DOHH2 (cell line): ENCODE data around the gene SMC1B.

ENCODE experiments used
- H3F3A ChIP-seq: fragments of 200-600 bp; sonication (generic), shearing (Covaris generic); 2 replicates; pipeline ENCODE4 v1.6.0; 2016; ENCODE audit warnings: antibody characterized with exemption, mild to moderate bottlenecking; ENCODE audit not compliant: control insufficient read depth, insufficient read depth
- H3K27ac ChIP-seq: fragments of 200-600 bp; sonication (generic); 2 replicates; pipeline ENCODE4 v1.5.1; 2014; ENCODE audit warnings: low read depth, mild to moderate bottlenecking, low read length, moderate library complexity
- H3K27me3 ChIP-seq: fragments of 200-600 bp; sonication (generic); 2 replicates; pipeline ENCODE4 v1.6.1; 2014; ENCODE audit warnings: mild to moderate bottlenecking, low read length, mixed read lengths; ENCODE audit not compliant: control insufficient read depth
- H3K36me3 ChIP-seq: fragments of 200-600 bp; sonication (generic); 2 replicates; pipeline ENCODE4 v1.6.1; 2014; ENCODE audit warnings: mild to moderate bottlenecking, low read length, moderate library complexity, mixed read lengths; ENCODE audit not compliant: control insufficient read depth
- H3K4me1 ChIP-seq: fragments of 200-600 bp; sonication (generic); 2 replicates; pipeline ENCODE4 v1.6.1; 2014; ENCODE audit warnings: mild to moderate bottlenecking, low read length, mixed read lengths; ENCODE audit not compliant: control insufficient read depth
- H3K4me2 ChIP-seq: fragments of 200-600 bp; sonication (generic); 2 replicates; pipeline ENCODE4 v1.6.0; 2014; ENCODE audit warnings: mild to moderate bottlenecking, low read length, moderate library complexity
- H3K4me3 ChIP-seq: fragments of 200-600 bp; sonication (generic); 2 replicates; pipeline ENCODE4 v1.5.1; 2014; ENCODE audit warnings: mild to moderate bottlenecking, low read length, mixed read lengths
- H3K79me2 ChIP-seq: fragments of 200-600 bp; sonication (generic); 2 replicates; pipeline ENCODE4 v1.6.1; 2014; ENCODE audit warnings: mild to moderate bottlenecking, low read length, mixed read lengths; ENCODE audit not compliant: control insufficient read depth
- H3K9me2 ChIP-seq: fragments of 200-600 bp; sonication (generic); replicated peaks from 2 replicates; pipeline ENCODE4 v1.6.1; 2014; ENCODE audit warnings: mild to moderate bottlenecking, low read length, mixed read lengths; ENCODE audit not compliant: control insufficient read depth
- H3K9me3 ChIP-seq: fragments of 200-600 bp; sonication (generic); 2 replicates; pipeline ENCODE4 v1.6.1; 2014; ENCODE audit warnings: antibody characterized with exemption, low read length, mixed read lengths; ENCODE audit not compliant: control insufficient read depth, insufficient read depth
- H4K20me1 ChIP-seq: fragments of 200-600 bp; sonication (generic); 2 replicates; pipeline ENCODE4 v1.6.0; 2014; ENCODE audit warnings: low read depth, mild to moderate bottlenecking, antibody characterized with exemption, low read length, moderate library complexity; ENCODE audit not compliant: control insufficient read depth, insufficient read depth
- EZH2phosphoT487 ChIP-seq: fragments of 200-600 bp; sonication (generic); IDR thresholded peaks from 2 replicates; pipeline ENCODE4 v1.6.1; 2017; ENCODE audit warnings: borderline replicate concordance, mild to moderate bottlenecking, antibody characterized with exemption, low read length, moderate library complexity, mixed read lengths
- TF ChIP-seq, protein P1 (sequence below): fragments of 200-600 bp; sonication (generic); IDR thresholded peaks from one replicate; pipeline ENCODE4 v1.5.1; 2014; ENCODE audit warnings: antibody characterized with exemption, mild to moderate bottlenecking, low read depth, low read length; ENCODE audit not compliant: poor library complexity, severe bottlenecking

Gene SMC1B

DNA sequence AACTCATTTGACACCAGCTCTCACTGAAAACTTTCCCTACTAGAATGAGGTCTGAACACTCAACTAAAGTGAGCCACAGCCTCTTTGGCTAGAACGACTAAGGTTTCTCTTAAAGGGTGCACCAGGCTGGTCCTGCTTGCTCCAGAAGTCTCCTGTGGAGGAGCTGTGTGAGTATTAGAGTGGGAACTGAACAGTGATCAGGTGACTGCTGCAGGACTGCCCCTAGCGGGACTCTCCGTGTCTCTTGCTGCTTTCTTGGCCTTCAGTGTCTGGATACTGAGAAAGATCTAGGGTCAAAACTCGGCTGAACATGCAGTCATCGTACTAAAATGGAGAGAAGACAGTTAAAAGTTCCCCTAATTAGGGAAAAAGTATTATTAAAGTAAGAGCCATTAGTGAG, 69.1 kb downstream of the SMC1B start:
- Histone ChIP-seq H3F3A (no peaks in the 10 kb centered on the region), H3K79me2 (no peaks in the 10 kb centered on the region), H3K4me2 (no peak overlapping the region), H3K36me3 (peaks cover 9% of the 10 kb centered on the region; the same call in 1 of the 2 replicates), H4K20me1 (no peaks in the 10 kb centered on the region), H3K9me2 (no peaks in the 10 kb centered on the region), H3K9me3 (no peaks in the 10 kb centered on the region), H3K4me1 (no peaks in the 10 kb centered on the region), H3K4me3 (no peak overlapping the region), H3K27me3 (no peaks in the 10 kb centered on the region), H3K27ac (no peak overlapping the region)
- TF ChIP-seq EZH2phosphoT487 = no peak
- TF ChIP-seq, protein P1, sequence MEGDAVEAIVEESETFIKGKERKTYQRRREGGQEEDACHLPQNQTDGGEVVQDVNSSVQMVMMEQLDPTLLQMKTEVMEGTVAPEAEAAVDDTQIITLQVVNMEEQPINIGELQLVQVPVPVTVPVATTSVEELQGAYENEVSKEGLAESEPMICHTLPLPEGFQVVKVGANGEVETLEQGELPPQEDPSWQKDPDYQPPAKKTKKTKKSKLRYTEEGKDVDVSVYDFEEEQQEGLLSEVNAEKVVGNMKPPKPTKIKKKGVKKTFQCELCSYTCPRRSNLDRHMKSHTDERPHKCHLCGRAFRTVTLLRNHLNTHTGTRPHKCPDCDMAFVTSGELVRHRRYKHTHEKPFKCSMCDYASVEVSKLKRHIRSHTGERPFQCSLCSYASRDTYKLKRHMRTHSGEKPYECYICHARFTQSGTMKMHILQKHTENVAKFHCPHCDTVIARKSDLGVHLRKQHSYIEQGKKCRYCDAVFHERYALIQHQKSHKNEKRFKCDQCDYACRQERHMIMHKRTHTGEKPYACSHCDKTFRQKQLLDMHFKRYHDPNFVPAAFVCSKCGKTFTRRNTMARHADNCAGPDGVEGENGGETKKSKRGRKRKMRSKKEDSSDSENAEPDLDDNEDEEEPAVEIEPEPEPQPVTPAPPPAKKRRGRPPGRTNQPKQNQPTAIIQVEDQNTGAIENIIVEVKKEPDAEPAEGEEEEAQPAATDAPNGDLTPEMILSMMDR = no peak

DNA sequence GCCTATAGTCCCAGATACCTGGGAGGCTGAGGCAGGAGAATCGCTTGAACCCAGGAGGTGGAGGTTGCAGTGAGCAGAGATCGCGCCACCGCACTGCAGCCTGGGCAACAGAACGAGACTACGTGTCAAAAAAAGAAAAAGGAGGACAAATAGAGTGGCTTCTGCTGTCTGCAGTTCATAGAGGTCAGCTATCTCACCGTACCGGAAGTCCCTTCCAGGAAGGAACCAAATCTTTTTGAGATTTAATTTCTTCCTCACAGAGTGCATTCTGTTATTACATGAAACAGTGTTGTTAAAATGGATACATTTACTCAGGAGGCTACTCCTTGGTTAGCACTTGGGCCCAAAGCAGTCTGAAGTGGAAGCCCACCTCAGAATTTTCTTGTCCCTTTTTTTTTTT, 70.3 kb downstream of the SMC1B start:
- Histone ChIP-seq H3K4me2 (no peak overlapping the region), H4K20me1 (no peaks in the 10 kb centered on the region), H3K4me3 (no peak overlapping the region), H3F3A (no peaks in the 10 kb centered on the region), H3K27me3 (no peaks in the 10 kb centered on the region), H3K9me3 (no peaks in the 10 kb centered on the region), H3K9me2 (no peaks in the 10 kb centered on the region), H3K36me3 (peaks cover 9% of the 10 kb centered on the region; the same call in 1 of the 2 replicates), H3K79me2 (no peaks in the 10 kb centered on the region), H3K4me1 (no peaks in the 10 kb centered on the region), H3K27ac (no peak overlapping the region)
- TF ChIP-seq, protein P1 = no peak
- no peak for TF ChIP-seq EZH2phosphoT487

DNA sequence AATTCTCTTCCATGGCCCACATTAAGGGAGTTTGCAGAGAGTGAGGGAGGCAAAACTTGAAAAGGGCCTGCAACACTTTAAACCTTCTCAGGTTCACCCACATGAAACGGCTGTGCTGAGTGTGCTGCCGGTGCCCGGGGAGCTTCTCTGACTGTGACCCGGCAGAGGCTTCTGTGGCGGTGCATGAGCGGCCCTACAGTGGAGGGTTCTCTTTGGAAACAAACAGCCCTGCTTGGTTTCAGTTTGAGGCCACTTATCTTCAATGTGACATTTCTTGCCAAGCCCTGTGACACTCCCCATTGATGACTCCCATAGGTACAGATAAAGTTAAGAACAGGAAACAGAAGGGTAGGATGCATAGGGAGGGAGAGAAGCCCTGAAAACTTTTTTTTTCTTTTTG, 71.9 kb downstream of the SMC1B start:
- no peaks in the 10 kb centered on the region for H3K4me1 ChIP-seq
- H3K9me2 ChIP-seq = no peaks in the 10 kb centered on the region
- H3K36me3 ChIP-seq = peaks cover 9% of the 10 kb centered on the region; the same call in 1 of the 2 replicates
- H3F3A ChIP-seq = no peaks in the 10 kb centered on the region
- no peaks in the 10 kb centered on the region for H3K79me2 ChIP-seq
- no peaks in the 10 kb centered on the region for H3K27me3 ChIP-seq
- H4K20me1 ChIP-seq = no peaks in the 10 kb centered on the region
- H3K27ac ChIP-seq = no peak overlapping the region
- no peak overlapping the region for H3K4me2 ChIP-seq
- TF ChIP-seq EZH2phosphoT487 = no peak
- TF ChIP-seq, protein P1 = no peak
- H3K9me3 ChIP-seq = no peaks in the 10 kb centered on the region
- no peak overlapping the region for H3K4me3 ChIP-seq
